ENCODE measurements around the gene TLE5. TPM values are rescaled to one million over a fixed set of nuclear protein-coding genes. Genes with fewer than 3 reads are reported as not detected.

The TLE5 gene
- total and polyA plus RNA-seq, 5 experiments from 2014 or later = 451 to 983 (median 924) TPM

DNA sequence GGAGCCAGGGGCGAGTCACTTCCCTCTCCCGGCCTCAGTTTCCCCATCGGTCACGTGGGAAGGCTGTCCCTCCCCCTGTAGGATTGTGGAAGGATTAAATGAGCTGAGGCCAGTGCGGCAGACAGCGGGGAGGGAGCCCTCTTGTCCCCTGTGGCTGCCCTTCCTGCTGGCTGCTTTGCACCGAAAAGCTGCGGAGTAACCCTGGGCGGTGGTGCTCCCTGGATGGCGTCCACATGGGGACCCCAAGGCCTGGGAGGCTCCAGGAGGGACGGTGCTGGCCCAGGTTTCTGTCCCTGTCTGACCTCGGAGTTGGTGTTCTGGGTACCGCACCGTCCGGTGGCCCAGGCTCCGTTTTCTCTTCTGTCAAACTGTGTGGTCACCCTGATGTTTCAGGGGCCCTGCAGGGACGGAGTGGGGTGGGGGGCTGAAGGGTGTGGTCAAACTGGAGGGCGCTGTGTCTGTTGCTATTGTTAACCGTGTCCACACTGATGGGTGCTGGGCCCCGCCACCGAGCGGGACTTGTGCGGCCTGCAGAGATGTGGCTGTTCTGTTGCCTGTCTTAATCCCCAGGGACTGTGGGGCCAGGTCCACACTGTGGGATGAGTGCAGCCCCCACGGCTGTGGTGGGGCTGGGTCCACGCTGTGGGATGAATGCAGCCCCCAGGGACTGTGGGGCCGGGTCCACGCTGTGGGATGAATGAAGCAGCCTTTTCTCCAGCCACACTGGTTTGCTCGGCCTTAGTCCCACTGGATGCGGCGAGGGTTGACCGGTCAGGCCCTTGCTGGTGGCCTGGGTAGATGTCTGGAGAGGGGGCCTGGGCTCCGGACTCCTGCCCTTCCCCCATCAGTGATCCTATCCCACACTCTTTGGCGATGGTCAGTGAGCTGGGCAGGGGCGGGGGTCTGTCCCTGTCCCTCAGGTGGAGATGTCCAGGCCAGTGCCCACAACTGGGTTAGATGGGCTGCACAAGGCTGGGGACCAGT is 38.7 kb upstream of the TLE5 start:
- peak overlapping the region in 1 of 10 donors; percentile 38 for H3K27ac Mint-ChIP-seq
- POLR2A ChIA-PET = interaction anchor here (0.6 kb wide), 1 partner anchor 36 kb away, joined by 4 read pairs; no protein-coding TSS in a partner anchor
- peaks cover 0 to 7% (median 0%) of the 10 kb centered on the region in 5 donors for H3K27me3 Mint-ChIP-seq
- ATAC-seq = no peak
- DNase-seq = no peak
- no peaks in the 10 kb centered on the region for H3K36me3 Mint-ChIP-seq
- H3K4me1 Mint-ChIP-seq = peaks cover 14 to 31% (median 26%) of the 10 kb centered on the region in 4 donors
- no peaks in the 10 kb centered on the region for H3K9me3 Mint-ChIP-seq
- peak overlapping the region in 1 of 10 donors; percentile 62 for H3K4me3 Mint-ChIP-seq

DNA sequence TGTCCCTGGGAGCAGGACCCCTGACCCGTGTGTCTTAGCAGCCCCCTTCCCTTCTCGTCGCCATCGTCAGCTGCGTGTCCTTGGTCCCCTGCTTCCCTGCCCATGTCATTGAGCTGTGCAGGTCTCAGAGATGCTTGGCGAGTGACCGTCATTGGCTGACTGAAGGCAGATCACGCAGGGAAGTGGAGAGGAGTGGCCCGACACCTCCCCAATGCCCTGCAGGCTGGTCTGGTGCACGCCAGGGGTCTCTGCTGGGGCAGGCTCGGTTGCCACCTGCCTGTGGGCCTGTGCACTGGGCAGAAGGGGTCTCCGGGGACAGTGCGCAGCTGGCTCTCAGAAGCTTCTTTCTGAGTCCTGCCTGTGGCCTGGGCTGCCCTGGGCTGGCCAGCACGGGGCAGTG is 38.0 kb upstream of the TLE5 start:
- Mint-ChIP-seq H3K27me3 (peaks cover 0 to 7% (median 0%) of the 10 kb centered on the region in 5 donors), H3K4me1 (peaks cover 20 to 38% (median 33%) of the 10 kb centered on the region in 4 donors), H3K27ac (no peak overlapping the region), H3K9me3 (no peaks in the 10 kb centered on the region), H3K36me3 (no peaks in the 10 kb centered on the region), H3K4me3 (peak overlapping the region in 1 of 10 donors; percentile 76)
- no peak for DNase-seq
- ATAC-seq = no peak
- POLR2A ChIA-PET = no interaction called here

DNA sequence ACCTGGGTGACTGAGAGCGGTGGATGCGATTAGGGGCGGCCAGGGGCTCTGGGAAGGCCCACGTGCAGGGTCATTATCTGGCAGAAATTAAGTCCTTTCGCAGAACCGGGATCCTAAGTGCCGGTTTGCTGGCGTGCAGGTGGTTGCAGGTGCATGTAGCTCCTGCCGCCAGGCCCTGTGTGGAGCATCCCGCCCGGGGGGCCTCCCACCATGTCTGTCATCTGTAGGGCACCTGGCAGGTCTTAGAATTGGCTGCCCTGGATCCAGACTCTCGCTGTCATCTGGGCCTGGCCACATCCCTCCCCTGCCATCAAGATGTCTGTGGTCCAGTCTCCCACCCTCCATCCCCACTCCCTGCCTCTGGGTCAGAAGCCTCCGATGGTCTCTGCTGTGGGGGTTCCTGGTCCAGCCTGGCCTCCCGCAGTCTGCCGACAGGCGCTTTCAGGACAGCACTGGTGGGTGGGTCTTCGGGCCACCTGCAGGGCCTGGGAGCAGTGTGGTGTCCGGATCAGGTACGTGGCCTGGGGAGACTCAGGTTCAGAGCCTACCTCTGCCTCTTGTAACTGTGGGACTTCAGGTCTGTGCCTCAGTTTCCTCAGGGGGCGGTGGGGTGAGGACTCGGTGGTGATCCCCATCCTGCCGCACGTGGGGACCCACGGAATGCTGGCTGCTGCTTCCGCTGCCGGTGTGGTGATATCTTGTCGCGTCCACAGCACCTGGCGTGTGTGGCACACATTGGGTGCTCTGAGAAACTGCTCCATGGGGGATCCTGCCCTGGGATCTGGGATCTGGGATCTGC is 37.3 kb upstream of the TLE5 start:
- POLR2A ChIA-PET = interaction anchor here (0.9 to 1.9 kb wide), 2 partner anchors 64 to 149 kb away, joined by 3 to 7 read pairs; no protein-coding TSS in a partner anchor
- Mint-ChIP-seq H3K4me1 (peaks cover 23 to 42% (median 37%) of the 10 kb centered on the region in 4 donors), H3K9me3 (no peaks in the 10 kb centered on the region)

DNA sequence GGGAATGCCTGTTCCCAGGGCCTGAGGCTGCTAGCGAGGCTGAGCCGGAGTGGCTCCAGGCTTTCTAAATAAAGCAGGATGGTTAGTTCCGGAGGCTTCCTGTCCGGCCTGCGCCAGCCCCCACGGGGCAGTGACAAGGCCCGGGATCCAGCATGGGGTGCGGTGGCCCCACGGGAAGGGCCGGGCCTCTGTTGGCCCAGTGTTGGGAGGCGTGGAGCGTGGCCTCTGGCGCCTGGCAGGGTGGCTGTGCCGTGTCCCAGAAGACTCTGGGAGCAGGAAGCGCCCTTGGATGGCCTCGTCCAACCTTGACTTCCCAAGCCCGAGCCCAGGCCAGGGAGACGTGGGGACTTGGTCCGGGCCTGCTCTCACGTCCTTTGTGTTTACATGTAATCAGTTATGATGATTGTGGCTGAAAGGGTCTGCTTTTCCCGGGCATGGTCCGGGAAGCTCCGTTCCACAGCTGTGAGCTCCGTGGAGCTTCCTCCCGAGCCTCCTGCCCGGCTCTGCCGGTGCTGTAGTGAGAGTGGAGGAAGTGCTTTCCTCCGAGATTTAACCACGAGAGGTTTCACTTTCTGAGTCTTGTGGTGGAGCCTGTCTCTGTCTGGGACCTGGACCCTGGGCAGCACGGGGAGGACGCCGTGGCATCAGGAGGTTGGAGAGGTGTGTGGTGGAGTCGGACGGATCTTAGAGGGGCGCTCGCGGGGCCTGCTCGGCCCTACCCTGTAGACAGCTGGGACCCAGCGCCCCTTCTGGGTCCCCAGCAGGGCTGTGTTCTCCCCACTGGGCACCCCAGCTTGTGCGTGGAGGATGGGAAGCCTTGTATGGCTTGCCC is 36.4 kb upstream of the TLE5 start:
- peak; percentile 27 to 35 for ATAC-seq
- POLR2A ChIA-PET = interaction anchor here (0.9 to 1.9 kb wide), 3 partner anchors 63 to 148 kb away, joined by 3 to 7 read pairs (median 4); no protein-coding TSS in a partner anchor
- peaks cover 18 to 36% (median 30%) of the 10 kb centered on the region in 4 donors for H3K4me1 Mint-ChIP-seq

More for the DNA sequence above, 37.3 kb upstream of the TLE5 start:
- Mint-ChIP-seq H3K27me3 (peaks cover 0 to 7% (median 0%) of the 10 kb centered on the region in 5 donors), H3K27ac (peak overlapping the region in 7 of 10 donors; percentile 55 to 96 (median 85)), H3K4me3 (peak overlapping the region; percentile 73 to 88 (median 76)), H3K36me3 (no peaks in the 10 kb centered on the region)
- DNase-seq (no peak), ATAC-seq (no peak)

DNA sequence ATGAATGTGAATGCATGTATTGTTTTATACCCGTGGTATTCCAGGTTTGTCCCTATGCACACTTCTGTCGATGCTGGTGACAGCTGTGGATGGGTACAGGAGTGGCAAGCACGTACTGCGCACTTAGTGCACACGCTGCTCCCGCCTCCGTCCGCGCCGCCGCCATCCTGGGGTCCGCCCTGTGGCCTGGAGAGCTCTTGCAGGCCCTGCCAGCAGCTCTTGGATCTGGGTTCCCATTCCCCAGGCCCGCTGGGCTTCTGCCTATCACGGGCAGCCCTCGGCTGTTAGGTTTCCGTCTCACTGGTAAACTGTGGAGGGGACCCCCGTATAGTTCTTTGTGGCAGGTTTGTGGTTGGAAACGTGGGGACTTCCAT is 35.8 kb upstream of the TLE5 start:
- peak overlapping the region in 2 of 10 donors; percentile 62 to 66 for H3K27ac Mint-ChIP-seq
- H3K4me1 Mint-ChIP-seq = peaks cover 18 to 34% (median 29%) of the 10 kb centered on the region in 4 donors

More for the DNA sequence above, 36.4 kb upstream of the TLE5 start:
- H3K36me3 Mint-ChIP-seq = no peaks in the 10 kb centered on the region
- no peaks in the 10 kb centered on the region for H3K9me3 Mint-ChIP-seq
- peak in 5 of 10 donors; percentile 18 to 40 (median 31) for DNase-seq
- H3K4me3 Mint-ChIP-seq = peak overlapping the region; percentile 73 to 88 (median 76)
- H3K27ac Mint-ChIP-seq = peak overlapping the region; percentile 7 to 96 (median 64)
- peaks cover 0 to 7% (median 0%) of the 10 kb centered on the region in 5 donors for H3K27me3 Mint-ChIP-seq

DNA sequence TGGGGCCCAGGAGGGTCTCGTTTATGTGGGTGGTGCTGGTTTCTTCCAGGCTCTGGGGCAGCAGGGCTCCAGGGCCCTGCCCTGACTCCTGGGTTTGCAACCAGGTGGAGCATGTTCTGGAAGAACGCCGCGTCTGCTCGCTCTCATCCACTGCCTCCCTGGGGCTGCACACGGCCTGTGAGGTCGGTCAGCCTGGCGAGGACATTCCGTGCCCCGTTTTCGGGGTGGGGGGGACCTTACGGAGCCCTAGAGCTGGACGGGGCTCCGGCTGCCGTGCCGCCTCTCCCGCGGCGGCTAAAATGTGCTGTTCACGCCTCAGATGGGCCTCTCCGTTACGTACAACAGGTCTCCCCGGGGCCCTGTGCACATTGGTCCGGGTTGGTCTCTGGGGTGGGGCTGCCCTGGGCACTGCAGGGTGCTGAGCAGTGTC is 35.2 kb upstream of the TLE5 start:
- Mint-ChIP-seq H3K9me3 (no peaks in the 10 kb centered on the region), H3K36me3 (no peaks in the 10 kb centered on the region), H3K27me3 (peaks cover 0 to 7% (median 0%) of the 10 kb centered on the region in 5 donors), H3K4me1 (peaks cover 18 to 34% (median 29%) of the 10 kb centered on the region in 4 donors), H3K27ac (peak overlapping the region in 3 of 10 donors; percentile 15 to 62 (median 32)), H3K4me3 (peak overlapping the region in 4 of 10 donors; percentile 29 to 41 (median 32))
- POLR2A ChIA-PET = interaction anchor here (1.2 to 1.9 kb wide), 2 partner anchors 131 to 146 kb away, joined by 4 to 7 read pairs; no protein-coding TSS in a partner anchor
- ATAC-seq = no peak
- DNase-seq = no peak

More for the DNA sequence above, 35.8 kb upstream of the TLE5 start:
- no peak for ATAC-seq
- no peaks in the 10 kb centered on the region for H3K36me3 Mint-ChIP-seq
- peak overlapping the region in 3 of 10 donors; percentile 15 to 29 (median 29) for H3K4me3 Mint-ChIP-seq
- POLR2A ChIA-PET = interaction anchor here (0.9 to 1.9 kb wide), 3 partner anchors 62 to 147 kb away, joined by 3 to 7 read pairs (median 4); no protein-coding TSS in a partner anchor
- no peak for DNase-seq
- H3K9me3 Mint-ChIP-seq = no peaks in the 10 kb centered on the region
- peaks cover 0 to 7% (median 0%) of the 10 kb centered on the region in 5 donors for H3K27me3 Mint-ChIP-seq

DNA sequence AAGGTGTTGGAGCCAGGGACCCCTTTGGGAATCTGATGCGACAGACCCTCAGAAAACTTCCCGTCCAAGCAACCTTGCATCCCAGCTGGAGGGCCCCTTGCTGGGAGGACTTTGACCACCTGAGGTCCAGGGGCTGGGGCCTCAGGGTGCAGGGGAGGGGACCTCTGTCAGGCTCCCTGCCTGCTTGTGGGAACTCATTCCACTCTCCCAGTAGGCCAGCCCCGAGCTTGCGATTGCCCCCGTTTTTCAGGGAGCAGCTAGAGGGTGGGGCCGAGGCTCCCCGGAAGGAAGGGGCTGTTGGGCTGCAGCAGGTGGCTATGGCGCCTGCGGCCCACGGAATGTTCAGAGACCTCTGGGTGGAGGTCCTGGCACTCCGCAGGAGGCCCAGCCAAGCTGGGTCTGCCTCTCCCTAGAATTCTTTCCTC is 34.6 kb upstream of the TLE5 start:
- Mint-ChIP-seq H3K4me1 (peaks cover 16 to 34% (median 29%) of the 10 kb centered on the region in 4 donors), H3K27ac (peak overlapping the region in 2 of 10 donors; percentile 32 to 93), H3K36me3 (no peaks in the 10 kb centered on the region), H3K27me3 (peaks cover 0 to 7% (median 0%) of the 10 kb centered on the region in 5 donors), H3K4me3 (no peak overlapping the region), H3K9me3 (no peaks in the 10 kb centered on the region)
- POLR2A ChIA-PET = no interaction called here
- DNase-seq (no peak), ATAC-seq (no peak)

DNA sequence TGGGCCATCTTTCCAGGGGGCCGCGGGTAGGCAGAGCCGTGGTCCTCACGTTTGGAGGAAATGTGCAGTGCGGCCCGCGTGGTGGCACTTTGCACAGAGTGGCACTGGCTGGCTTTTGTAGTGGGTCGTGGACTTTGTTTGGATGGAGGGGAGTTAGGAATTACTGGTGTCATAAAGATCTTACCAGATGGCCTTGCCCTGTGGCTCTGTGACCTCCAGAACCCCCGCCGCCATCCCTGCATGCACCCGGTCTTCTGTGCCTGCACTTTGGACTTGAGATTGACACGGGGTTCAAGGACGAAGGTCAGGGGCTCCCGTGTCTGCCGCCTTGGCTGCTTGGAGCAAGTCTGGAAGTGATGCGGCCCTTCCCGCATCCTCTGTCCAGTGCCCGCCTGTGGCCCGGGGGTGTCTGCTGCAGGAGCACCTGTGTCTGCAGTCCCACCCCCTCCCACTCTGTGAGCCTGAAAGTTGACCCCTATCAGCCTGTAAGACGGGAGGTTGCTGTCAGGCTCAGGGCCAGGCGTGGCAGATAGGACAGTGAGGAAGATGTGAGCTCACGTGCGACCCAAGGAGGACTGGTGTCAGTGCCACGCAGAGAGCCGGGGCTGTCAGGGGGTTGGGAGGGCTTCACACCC is 34.1 kb upstream of the TLE5 start:
- Mint-ChIP-seq H3K27ac (peak overlapping the region in 8 of 10 donors; percentile 36 to 93 (median 88)), H3K36me3 (no peaks in the 10 kb centered on the region), H3K4me3 (peak overlapping the region; percentile 73 to 92 (median 84)), H3K4me1 (peaks cover 16 to 34% (median 29%) of the 10 kb centered on the region in 4 donors), H3K9me3 (no peaks in the 10 kb centered on the region), H3K27me3 (peaks cover 0 to 7% (median 0%) of the 10 kb centered on the region in 5 donors)
- ATAC-seq (peak in 1 of 2 donors; percentile 7), DNase-seq (no peak)
- POLR2A ChIA-PET = no interaction called here

DNA sequence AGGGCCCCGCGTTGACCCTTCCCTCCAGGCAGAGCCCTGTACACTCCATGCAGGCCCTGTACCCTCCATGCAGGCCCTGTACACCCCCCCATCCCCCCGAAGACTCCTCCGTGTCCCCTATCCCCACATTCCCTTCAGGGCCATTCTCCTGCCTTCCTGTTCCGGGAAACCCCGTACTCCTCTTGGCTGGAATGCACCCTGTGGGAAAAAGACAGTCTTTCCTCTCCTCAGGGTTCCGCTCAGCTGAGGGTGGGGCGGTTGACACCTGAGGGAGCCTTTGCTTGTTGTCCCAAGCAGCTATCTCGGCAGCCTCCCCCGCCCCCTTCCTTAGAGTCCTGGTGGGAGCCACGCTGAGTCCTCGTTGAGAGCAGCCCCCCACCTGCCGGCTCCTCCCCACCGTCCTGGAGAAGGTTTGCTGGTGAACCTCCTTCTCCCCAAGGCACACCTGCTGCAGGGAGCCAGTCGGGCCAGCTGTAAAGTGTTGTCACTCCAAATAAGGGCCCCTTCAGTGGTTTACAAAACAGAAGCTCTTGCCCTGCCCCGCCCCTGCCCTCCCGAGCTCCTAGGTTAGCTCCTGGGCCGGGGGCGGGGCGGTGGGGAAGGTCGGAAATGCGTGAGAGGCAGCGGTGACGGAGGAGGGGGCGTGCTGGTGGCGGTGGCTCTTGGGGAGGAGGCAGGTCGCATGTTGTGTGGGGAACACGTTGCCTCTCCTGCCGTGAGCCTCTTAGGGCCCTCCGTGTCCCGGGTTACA is 33.3 kb upstream of the TLE5 start:
- Mint-ChIP-seq H3K4me1 (peaks cover 16 to 34% (median 29%) of the 10 kb centered on the region in 4 donors), H3K9me3 (no peaks in the 10 kb centered on the region), H3K27ac (peak overlapping the region in 8 of 10 donors; percentile 72 to 93 (median 89)), H3K27me3 (peaks cover 0 to 7% (median 0%) of the 10 kb centered on the region in 5 donors), H3K4me3 (peak overlapping the region; percentile 73 to 92 (median 84)), H3K36me3 (no peaks in the 10 kb centered on the region)
- POLR2A ChIA-PET = interaction anchor here (0.6 to 1.5 kb wide), 2 partner anchors 12 to 35 kb away, joined by 3 read pairs; no protein-coding TSS in a partner anchor
- ATAC-seq = peak; percentile 63 to 82
- peak; percentile 18 to 88 (median 79) for DNase-seq

Data from naive thymus-derived CD8-positive, alpha-beta T cell (primary cell).